NAMALWA (cell line): ENCODE measurements around the gene ATG7.
"Not testable (repeated sequence)": the region's sequence is repeated elsewhere in the genome, so short reads cannot be mapped to it uniquely, and the experiment has no call there.

Source experiments
- DNase-seq: peaks from one replicate; pipeline ENCODE4 v3.0.0-alpha.2; 2015; ENCODE audit warnings: low spot score

The ATG7 gene

DNA sequence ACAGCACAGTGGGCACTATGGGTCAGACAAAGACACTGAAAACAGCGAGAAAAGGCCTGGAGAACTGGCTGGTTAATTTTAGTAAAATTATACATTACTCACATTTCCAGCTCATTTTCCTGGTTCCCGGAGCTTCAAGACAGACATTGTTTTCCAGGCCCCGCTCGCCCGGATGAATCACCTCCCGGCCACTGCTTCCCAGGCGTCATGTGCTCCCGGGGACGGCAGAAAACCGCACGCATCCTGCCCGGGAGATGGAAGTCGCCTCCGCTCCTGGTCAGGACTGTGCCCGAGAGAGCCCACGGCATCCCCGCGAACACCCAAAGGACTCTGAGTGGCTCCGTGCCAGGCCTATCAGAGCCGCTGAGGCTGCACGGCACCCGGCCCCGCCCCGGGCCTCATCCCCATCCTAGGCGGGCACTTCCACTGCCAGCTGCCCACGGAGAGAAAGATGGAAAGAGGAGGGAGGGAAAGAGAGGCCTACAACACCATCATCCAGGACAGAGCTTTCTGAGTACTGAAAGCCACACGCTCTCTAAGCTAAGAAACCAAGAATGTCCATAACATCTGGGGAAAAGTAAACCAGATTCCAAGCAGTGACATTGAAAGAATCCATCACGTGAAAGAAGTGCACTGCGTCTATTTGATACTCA, 296.4 kb downstream of the ATG7 start:
- DNase-seq = no peak

DNA sequence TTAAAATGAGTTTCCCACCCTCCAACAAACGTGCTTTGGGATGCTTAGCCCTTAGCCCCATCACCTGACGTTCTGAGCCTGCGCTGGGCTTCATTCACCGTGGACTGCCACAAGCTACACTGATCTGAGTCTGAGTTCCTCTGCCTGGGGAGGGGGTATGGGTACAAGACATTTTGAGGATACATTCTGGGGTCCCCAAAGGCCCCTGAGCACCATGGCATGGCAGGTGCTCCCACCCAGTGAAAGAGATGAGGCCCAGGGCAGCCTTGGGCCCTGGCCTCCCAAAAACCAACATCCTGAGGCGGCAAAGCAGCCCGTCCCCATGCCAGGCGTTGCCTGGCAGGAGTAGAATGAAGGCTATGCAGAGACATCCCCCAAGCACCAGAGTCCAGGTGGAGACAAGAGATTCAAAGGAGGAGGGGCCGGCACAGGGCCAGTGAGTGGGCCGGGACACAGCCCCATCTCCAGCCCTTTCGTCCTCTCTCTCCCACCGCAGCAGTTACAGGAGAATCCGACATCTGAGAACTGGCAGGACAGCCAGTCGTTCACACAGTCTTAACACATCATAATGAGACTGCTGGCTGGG, 297.1 kb downstream of the ATG7 start:
- DNase-seq = no peak

DNA sequence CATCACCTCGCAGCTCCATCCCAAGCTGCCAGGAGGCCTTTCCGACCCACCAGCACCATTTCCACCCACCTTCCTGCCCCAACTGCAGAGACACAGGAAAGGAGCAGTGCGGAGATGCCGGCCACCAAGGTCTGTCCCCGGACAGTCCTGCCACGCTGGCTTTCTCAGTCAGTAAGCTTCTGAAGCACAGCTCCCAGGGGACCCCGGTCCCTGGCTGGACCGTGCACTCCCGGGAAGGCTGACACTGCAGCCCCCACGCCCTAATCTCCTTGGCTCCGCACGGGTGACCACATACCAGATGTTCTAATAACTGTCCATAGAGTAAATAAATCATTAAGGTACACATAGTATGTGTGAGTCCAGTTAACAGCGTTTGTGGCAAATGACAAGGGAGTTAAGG, 298.1 kb downstream of the ATG7 start:
- DNase-seq = no peak

DNA sequence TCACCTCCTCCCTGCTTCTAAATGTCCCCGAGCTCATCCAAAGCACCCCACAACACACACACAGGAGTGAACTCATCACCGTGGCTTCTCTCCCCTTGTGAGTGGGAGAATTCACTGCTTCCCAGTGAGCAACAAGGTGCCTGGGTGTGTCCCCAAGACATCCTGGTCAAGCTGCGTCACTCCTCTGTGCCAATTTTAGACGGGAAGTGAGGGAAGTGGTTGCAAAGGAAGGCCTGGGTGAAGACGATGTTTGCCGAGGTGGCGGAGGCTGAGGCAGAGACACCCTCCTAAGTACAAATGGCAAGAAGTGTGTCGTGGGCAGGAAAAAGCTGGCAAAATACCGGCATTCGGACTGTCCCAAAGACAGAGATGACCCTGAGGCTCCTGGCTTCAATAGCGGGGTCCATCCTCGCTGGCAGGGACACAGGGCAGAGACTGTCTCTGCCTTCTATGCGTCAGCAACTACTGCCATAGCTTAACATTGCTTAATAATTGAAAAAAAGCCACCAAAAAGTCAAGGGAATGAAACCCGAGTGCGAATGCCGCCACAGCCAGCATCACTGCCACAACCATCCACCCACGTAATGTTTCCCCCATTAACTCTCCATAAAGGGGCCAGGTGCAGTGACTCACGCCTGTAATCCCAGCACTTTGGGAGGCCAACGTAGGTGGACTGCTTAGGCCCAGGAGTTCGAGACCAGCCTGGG, 298.7 kb downstream of the ATG7 start:
- DNase-seq = no peak

DNA sequence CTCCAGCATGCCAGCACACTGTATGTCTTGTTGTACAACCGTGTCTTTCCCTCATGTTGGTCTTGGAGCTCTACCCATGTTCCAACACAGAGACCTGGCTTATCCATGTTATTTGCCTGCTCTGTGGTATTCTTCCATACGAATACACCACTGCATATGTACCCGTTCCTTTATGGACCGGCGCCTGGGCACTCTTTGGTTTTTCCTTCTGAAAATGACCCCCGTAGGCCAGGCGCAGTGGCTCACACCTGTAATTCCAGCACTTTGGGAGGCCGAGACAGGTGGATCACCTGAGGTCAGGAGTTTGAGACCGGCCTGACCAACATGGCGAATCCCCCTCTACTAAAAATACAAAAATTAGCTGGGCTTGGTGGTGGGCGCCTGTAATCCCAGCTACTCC, 300.5 kb downstream of the ATG7 start:
- not testable (repeated sequence) for DNase-seq

DNA sequence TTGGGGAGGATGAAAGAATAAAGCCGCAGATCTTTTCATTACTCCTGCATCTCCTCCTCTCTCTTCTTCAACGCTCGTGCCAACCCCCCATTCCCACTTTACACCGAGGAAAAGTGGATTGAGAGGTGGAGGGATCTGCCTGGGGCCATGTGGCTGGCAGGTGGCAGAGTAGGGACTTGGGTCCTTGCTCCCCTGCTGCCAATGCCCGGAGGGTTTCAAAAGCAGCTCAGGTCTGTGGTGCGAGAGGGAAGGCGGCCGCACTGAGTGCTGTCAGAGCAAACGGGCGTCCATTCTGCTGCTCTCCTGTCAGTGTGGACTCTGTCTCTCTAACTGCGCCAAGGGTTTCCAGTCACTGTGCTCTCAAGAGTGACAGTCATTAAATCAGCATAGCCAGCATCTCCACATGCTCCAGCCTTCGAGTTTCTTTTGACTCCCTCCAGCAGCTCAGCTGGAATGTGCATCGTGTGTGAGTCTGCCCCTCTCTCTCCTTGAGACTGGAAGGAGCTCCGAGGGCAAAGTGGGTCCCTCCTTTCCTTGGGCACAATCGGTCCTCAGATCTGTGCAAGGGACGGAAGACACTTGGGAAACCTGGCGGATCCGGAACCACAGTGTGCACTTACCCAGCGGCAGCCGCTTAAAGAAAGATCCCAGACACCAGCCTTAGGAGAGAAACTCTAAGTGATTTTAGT, 302.9 kb downstream of the ATG7 start:
- no peak for DNase-seq

DNA sequence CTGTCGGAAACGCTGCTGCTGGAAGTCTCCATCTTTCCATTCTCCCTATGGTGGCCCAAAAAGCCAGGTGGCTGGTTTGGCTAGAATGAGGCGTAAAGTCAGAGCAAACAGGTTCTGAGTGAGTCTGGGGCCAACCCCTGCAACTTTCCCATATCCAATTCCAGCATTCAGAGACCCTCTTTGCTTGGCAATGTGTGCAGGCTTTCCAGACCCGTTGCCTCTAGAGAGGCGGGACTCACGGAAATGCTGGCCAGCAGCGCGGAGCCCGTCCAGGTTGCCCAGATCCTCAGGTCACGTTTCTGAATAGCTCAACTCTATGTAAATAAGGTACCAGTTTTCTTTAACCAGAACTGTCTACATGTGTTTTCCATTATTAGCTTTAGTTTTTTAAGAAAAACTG, 303.5 kb downstream of the ATG7 start:
- DNase-seq = no peak

DNA sequence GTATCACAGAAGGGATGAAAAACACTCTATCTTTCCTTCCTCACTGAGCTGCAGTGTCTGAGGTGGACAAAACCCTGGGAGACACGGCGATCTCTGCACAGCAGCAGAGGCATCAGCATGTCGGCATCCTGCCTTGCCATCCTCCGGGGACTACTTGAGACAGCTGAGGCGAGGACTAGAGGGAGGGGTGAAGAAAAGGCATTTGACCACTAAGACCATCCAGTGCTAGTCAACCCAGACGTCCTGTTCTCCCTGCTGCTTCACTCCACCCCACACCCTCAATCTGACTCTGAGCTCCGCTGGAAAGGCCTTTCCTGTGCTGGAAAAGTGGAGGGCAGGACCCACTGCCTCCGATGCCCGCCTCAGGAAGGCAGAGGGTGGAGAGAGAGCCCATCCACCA, 304.3 kb downstream of the ATG7 start:
- DNase-seq = no peak

DNA sequence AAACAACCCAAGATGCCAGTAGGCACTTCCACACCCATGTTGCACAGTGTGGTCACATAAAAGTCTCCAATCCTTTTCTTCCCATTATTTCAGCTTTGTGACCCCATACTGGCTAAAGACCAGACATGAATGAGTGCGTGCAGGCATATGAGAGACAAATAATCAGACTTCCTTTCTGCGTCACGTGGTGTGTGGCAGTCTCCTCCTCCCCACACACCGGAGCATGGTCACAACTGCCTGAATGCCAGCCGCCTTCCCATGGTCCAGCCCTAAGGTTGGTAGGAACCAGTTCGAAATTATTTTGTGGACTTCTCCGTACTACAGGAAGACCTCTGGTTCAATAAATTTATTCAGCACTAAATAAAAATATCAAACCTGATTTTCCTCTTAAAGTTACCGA, 306.0 kb downstream of the ATG7 start:
- DNase-seq = no peak

DNA sequence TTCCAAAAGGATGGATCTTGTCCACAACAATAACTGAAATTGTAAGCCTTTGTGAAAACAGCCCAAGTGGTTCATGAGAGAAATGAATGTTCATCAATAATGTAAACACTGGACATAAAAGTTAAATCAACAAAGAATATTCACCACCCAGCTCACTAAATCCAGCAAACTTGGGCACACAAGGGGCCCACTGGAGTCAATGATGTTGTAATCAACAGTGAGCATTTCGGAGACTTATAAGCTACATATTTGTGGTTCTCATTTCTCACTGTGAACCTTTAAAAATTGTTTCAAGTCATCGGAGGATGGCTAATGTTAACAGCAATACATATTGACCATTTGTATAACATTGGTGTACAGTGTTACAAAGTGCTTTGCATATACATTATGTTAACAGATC, 308.4 kb downstream of the ATG7 start:
- no peak for DNase-seq

DNA sequence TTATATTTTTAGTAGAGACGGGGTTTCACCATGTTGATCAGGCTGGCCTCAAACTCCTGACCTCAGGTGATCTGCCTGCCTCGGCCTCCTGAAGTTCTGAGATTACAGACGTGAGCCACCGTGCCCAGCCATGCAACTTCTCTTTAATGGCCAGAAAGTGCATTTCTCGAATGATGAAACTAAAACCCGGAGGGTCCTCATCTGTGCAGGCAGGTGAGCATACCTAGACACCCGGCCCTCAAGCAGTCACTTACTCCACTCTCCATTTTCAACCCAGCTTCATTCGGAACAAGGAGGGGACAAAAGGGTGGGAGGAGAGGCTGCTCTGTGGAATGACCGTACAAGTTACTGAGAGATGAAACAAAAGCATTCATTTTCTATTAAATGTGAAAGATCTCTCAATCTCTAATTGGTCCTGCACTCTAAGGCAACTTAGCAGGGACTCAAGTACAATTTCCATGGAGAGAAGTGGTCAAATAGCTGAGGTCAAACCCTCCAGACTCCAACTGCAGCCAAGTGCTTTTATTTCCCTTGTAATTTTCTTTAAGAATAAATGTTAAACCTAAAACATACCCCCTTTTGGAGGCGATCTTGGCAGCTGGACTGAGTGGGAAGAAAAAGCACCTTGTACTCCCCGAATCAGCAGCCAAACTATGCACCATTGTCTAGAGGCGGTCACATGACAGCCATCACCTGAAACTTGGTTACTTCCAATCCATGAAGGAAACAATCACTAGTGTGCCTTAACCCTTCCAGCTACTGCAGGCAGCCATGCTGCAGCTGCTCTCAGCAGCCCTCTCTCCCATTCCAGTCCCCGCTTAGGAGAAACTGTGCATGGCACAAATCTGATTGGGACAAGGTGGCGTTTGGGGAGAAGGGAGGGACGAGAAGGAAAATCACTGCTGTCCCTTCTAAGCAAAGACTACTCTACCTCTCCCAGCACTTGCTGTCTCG, 309.3 kb downstream of the ATG7 start:
- no peak for DNase-seq

DNA sequence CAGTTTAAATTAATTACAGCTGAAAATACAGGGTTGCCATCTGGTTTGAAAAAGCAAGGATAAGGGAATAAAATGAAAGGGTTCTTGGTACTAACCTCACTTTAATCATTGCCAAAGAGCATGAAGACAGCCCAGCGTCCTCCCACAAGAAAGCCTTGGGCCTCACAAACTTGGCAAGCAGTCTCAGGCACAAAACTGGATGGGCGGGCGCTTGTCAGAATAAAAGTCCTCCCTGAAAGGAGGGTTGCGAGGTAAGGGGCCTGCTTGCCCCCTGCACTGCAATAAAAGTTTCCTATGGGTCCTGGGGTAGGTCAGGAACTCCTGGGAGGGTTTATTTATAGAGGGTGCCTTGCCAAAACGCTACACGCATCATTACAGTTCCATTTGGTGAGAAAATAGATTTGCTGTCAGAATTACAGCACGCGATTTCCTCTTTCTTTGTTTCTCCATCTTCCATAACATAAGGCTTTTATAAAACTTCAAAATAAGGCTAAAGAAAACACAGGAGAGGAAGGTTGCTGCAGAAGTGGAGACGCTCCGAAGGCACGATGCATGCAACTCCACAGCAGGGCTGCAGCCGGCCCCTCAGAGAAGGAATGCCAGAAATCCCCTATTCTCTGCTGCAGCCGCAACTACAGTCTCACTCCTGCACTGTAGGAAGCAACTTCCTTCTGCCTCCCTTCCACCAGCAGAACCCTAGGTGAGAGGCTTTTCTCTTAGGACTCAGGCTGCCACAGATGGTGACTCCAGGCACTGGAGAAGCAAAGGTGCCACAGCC, 310.2 kb downstream of the ATG7 start:
- DNase-seq = peak; percentile 28

DNA sequence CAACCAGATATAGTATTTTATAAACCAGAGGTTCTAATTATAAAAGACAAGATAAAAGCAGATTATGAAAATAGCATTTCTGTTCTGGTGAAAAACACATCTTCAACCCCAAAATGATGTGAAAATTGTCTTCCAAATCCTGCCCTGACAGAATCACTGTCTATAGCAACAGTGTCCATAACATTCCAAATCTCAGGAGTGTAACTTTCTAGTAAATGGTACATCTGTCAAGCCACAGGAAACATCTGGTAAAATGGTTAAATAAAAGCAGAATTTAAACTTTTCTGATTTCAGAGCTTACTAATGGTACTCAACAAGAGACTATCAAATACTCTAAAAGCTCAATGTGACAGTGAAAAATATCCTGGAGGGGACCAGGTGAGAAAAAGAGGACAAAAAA, 311.0 kb downstream of the ATG7 start:
- DNase-seq = peak; percentile 13

DNA sequence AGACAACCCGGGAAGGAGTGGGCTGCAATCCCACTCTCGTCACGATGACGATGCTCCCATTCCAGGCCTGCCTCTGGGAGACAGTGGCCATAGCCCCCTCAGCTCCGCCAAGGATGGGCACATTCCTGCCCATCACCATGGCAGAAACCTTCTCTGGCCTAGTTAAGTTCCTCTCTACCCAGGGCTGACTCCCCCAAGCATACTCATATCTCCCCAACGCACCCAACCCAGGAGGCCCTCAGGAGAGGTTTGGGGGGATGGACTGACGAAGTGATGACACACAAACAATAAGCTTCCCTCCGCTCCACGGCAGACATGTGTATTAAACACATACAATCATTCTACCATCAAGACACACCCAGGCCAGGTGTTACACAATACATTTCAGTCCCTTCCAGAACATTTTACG, 311.4 kb downstream of the ATG7 start:
- DNase-seq = no peak

DNA sequence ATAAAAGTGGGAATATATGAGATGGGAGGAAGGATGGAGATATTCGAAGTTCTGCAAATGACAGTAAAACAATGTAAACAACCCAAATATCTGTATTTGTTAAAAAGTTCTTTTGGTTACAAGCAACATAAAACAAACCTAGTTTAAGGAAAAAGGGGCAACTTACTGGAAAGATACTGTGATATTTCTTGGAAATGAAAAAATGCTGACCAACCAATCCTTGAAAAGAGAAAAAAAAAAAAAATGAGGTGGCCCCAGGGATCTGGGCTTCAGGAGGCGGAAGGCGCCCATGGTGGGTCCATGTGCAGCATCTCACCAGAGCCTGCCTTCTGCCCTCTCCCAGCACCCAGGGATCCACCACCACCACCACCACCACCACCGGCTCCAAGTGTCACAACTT, 312.4 kb downstream of the ATG7 start:
- DNase-seq = no peak

DNA sequence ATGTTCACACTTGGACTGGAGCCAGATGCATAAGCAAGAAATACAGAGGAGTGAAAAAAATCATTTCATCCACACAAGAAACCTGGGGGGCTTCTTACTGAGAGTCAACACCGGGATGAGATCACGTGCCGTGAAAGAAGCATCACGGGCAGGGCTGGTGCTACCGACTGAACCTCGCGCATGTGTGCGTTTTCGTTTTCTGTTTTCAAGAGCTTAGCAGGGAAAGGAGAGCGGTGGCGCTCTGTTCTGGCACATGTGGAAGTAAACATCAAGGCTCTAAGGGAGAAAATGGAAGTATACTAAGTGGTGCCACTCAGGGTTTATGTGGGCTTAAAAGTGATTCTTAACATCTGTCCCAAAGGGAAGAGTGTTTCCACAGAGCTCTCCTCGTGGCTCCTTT, 315.6 kb downstream of the ATG7 start:
- DNase-seq = no peak

DNA sequence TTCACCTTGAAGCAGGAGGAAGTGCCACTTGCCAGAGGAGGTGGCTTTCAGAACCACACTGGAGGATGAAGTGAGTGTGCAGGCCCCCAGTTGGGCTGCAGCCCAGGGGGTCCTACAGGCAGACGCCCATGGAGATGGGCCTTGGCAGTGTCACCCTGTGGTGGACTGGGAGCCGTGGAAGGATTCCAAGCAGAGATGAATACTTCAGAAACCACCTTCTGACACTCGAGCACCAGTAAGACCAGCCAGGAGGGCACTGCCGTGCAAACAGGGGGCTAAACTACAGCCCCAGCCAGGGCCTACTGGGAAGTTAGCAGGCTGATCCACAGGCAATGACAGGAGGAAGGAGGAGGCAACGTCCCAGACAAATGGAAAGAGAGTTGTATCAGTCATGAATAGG, 316.1 kb downstream of the ATG7 start:
- no peak for DNase-seq

DNA sequence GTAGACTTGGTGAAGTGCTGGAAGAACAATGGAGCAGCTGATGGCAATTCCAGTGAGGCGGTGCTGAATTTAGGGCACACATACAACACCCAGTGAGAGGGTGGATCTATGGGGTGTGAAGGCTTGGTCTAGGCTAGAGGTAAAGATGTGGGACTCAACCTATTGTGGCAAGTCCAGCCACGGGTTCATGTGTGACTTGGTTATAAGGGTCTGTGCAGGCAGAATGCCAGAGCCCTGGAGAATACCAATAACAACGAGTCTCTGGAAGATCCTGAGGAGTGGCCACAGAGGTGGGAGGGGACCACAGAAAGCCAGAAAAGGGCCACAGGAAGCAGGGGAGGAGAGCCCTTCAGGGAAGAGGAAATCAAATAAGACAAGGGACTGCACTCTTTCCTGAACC, 316.6 kb downstream of the ATG7 start:
- no peak for DNase-seq

DNA sequence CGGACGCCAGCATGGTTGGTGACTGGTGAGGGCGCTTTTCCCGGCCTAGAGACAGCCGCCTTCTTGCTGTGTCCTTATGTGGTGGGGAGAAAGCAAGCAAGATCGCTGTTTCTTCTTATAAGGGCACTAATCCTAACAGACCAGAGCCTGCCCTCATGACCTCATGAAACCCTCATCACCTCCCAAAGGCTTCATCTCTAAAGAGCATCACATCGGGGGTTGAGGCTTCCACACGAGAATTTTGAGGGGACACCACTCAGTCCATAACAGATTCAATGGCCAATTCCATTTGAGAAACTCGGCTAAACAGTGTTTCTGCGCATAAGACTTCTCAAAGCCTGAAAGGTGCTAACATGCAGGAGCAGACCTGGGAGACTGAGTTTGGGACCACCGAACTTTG, 317.5 kb downstream of the ATG7 start:
- no peak for DNase-seq

DNA sequence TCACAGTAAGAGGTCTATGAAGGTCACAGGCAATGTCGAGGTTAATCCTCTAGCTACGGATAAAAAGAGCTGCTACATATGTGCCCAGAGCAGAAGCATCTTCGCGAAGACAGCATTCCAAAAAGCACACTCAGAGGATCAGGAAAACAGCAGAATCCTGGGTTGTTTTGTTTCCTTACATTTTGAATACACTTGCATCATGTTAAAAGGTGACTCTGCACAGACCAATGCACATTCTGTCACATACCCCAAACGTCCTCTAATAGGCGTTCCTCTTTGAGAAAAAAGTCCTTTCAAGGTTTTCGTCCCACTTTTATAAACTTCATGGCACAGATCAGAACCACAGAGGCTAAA, 318.8 kb downstream of the ATG7 start:
- DNase-seq = no peak
